Myocyte (in vitro differentiated cells): ENCODE results near the gene SRMS. TPM values are rescaled to one million over a fixed set of nuclear protein-coding genes. Genes with fewer than 3 reads are reported as not detected.
"Not testable (repeated sequence)": the region's sequence is repeated elsewhere in the genome, so short reads cannot be mapped to it uniquely, and the experiment has no call there.

ENCODE experiments used
- DNase-seq: peaks from one replicate; pipeline ENCODE4 v3.0.0-alpha.2; 2012; ENCODE audit warnings: low read depth
- total RNA-seq: library from RNA; depleted of rRNA; stranded (reverse); fragments of >200 nt; gene quantifications from 2 replicates; pipeline ENCODE4 v1.2.3, GENCODE V29; 2014

SRMS gene
- total RNA-seq, 1 donor from 2014 or later: not detected

DNA sequence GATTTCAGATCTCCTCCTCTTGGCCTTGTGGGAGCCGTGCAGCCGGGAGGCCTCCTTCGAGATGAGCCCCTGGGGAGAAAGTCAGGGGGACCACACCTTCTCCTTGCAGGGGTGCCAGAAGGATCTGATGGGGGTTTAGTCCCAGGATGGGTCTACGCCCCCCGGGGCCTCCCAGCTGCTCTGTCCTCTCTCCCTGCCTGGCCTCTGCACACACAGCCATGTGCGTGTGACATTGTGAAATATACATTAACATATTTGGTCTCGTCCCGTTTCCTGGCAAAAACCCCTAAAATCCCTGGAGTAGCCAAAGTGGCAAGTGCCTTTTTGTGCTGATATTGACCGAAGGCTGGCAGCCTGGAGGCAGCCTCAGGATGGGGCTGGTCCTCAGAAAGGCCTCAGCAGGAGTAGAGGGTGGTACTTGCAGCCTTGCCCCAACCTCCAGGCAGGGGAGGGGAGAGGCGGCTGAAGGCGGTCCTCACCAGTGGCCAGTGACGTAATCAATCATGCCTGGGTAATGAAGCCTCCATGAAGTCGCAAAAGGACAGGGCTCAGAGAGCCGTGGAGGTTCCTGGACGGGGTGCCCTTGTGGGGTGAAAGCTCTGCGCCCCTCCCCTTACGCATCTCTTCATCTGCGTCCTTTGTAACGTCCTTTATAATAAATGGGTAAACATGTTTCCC lies 31.6 kb upstream of the SRMS start:
- no peak for DNase-seq

DNA sequence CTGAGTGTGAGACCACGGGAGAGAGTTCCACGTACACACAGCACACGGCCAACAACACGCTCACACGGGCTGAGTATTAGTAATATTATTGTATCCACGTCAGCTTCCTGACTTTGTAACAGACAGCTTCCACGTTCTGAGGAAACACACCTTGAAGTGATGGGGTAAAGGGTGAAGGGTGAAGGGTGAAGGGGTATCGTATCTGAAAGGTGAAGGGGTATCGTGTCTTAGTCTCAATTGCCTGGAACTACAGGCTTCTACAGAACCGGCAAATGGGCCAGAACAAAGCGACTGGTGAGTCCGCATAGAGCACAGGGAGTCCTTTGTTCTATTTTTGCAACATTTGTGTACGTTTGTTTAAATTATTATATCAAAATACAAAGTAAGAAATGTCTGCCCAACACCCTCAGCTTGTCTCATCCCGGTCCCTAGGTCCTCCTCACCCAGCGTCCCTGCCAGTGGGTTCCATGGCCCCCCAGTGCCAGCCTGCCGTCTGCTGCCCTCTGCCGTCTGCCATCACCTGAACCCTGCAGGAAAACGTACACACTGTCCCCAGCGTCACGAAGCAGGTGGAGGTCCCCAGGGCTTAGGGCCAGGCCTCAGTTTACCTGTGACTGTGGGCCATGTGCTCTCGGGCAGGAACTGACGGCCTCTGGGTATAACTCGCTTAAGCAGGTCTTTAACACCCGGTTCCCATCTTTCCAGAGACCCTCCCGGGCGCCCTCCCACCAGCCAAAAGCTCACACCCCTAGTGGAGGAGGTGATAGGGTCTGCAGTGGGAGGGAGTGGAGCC lies 30.9 kb upstream of the SRMS start:
- no peak for DNase-seq

DNA sequence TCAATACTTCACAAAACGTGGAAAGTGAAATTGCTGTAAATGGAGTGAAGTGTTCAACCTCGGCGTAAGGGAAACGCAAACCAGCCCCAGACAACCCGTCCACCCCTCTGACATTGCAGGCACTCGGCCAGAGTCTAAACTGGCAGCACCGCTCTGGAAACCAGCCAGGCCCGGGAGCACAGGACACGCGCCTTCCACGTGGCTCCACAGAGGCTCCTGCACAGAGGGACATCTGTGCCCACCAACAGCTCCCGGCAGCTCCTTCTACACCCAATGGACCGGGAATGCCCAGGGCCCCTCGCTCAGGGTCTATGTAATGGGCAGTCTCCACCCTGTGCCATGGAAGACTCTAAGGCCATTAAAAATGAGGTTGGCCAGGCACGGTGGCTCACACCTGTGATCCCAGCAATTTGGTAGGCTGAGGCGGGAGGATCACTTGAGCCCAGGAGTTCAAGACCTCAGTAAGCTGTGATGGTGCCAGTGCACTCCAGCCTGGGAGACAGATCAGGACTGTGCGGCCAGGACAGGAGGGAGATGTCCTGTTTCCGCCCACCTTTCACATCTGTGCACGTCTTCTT lies 29.9 kb upstream of the SRMS start:
- DNase-seq: no peak

DNA sequence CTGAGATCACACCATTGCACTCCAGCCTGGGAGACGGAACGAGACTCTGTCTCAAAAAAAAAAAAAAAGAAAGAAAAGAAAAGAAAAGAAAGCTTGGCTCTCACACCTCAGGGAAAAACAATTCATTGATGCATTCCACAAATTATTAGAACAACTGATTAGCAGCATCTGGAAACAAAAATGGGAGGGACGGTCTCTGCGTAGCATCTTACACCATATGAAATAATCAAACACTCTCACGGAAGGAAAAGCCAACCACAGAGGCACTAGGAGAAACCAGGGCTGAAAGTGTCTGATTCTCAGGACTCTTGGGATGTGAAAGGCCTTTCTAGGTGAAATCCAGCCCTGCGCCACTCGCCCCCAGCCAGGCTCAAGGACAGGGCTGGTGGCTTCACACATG lies 28.8 kb upstream of the SRMS start:
- no peak for DNase-seq

DNA sequence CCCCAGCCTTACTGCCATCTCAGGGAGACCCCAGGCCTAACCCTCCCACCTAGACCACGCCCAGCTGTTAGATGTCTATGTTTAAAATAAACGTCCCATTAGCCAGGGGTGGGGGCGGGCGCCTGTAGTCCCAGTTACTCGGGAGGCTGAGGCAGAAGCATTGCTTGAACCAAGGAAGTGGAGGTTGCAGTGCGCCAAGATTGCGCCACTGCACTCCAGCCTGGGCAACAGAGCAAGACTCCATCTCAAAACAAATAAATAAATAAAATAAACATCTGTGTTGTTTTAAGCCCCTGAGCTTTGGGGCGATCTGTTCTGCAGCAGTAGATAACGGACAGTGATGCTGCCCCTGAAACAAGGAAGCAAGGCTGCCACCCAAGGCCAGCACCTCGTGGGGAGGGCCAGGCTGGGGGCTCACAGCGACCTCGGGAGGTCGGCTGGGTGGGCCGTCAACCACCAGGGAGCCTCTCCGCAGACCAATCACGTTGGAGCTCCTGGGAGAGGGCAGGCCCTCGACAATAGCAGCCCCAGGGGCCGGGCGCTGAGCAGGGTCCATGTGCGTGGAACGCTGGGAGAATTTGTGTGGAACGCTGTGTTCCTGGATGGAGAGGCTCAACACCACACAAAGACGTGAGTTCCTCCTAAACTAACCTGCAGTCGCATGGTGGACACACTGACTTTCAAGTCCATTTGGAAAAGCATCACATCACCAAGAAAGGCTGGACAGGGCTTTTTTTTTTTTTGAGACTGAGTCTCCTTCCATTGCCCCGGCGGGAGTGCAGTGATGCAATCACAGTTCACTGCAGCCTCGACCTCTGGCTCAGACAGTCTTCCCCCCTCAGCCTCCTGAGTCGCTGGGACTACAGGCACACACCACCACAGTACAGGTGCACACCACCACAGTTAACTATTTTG lies 27.5 kb upstream of the SRMS start:
- no peak for DNase-seq

DNA sequence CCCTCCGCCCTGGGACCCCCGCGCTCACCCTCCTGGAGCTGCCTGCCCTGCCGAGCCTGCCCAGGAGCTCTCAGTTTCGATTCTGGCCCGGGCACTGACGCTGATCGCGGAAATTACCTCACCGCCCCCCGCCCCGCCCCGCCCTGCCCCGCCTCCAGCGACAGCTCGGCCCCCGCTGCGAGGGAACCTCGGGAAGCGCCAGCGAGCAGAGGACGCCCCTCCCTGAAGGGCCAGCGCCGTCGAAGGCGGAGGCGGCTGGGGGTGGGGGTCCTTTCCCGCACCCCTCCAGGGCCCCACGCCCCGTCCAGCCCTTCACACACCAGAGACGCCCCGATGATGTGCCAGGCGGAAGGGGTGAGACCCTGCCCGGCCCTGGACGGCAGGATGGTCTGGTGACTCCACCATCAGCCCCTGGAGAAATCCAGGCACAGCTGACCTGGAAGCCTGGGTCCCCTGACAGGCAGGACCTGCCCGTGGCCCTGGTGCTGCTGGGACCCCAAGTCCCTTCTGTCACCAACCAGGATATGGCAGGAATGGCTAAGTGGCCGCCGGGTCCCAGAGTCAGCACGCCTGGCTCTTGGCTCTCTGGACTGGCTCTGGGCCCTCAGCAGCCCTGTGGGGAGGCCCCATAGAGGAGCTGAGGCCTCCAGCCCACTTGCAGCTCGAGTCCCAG lies 26.7 kb upstream of the SRMS start, which contains the start of gene HELZ2:
Gene HELZ2, minus strand, starts transcription at position 84 of the 673 bp plus-strand sequence. CDS start 1,854 bp downstream, outside the sequence.
- peak; percentile 61 for DNase-seq

DNA sequence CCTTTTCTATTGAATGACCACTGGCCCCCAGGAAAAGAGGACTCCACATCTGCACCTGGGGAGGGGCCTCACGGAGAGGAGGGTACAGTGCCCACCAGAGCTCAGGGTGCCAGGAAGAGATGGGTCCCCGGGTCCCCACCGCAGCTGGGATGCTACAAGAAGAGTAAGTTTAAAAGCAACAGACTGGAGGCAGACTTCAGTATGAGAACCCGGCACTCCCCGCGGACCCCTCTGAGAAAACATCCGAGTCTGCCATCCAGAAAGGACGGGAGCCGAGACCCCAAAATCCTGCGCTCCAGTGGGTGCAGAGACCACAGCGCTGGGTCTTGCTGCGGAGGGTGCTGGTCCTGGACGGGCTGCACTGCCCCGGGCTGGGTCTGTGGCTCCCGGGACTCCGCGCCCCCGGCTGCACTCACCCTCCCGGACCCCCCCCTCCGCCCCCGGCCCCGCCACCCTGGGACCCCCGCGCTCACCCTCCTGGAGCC lies 26.1 kb upstream of the SRMS start:
- DNase-seq: no peak

DNA sequence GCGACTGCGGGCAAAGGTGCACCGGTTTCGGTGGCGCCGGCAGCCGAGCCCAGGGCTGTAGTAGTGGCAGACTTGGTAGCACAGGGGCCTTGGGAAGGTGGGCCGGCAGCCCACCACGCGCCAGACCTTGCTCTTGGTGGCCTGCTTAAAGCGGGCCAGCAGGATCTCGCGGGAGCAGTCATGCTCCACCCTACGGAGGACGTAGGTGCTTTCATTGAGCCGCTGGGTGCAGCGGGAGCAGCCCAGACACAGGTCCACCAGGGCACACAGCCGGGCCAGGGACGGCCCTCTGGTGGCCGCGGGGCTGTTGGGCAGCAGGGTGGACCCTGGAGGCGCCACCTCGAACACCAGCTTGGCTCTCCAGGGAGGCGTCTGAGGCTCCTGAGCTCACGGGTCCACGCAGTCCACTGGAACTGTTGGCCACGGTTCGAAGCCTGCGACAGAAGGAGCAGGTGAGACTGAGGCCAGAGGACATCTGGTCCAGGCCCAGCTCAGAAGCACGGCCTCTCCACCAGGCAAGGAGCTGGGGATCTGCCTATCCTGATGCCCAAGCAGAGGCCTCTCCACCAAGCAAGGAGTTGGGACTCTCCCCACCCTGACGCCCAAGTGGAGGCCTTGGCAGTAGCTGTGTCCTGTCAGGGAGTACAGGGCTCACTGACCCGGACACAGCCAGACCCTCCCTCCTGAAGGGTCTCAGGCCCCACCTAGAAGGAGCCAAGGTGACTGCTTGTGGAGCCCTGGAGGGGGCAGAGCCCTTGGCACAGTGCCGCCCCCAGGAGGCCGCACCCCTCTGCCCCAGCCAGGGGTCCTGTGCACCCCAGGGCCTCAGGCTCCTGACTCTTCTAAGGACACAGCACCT lies 25.5 kb upstream of the SRMS start:
- no peak for DNase-seq

DNA sequence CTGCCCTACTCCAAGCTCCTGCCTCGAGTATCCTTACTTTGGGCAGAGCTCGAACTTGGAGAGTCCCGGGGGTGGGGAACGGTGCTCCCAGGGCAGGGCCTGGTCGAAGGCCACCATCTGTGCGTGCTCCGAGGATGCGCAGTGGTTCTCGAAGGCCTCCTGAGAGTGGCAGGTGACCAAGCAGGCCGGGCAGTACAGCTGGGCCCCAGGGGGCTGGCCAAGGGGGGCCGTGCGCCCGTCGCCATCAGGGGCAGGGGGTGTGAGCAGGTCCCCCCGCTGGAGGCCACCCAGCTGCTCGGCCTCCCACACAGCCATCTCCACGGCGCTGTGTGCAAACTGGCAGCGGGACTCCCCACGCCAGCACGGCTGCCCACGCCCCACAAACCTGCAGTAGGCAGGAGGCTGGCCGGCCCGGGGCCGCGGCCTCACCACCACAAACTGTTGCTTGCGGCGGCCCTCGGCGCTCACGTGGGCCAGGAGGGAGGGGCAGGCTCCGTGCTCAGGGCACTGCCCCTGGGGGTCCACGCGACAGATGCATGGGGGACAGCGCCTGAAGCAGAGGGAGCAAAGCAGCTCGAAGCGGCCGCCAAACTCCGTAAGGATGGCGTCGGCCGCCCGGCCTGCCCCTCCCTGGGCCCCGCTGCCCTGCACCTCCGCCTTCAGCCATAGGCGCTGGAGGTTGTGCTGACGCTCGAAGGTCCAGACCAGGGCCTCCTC lies 24.7 kb upstream of the SRMS start:
- no peak for DNase-seq

DNA sequence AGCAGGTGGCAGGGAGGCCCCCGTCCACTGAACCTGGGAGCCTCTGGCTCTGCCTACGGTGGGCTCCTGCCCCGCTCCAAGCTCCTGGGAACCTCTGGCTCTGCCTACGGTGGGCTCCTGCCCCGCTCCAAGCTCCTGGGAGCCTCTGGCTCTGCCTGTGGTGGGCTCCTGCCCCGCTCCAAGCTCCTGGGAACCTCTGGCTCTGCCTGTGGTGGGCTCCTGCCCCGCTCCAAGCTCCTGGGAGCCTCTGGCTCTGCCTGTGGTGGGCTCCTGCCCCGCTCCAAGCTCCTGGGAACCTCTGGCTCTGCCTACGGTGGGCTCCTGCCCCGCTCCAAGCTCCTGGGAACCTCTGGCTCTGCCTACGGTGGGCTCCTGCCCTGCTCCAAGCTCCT lies 23.5 kb upstream of the SRMS start:
- DNase-seq: not testable (repeated sequence)

DNA sequence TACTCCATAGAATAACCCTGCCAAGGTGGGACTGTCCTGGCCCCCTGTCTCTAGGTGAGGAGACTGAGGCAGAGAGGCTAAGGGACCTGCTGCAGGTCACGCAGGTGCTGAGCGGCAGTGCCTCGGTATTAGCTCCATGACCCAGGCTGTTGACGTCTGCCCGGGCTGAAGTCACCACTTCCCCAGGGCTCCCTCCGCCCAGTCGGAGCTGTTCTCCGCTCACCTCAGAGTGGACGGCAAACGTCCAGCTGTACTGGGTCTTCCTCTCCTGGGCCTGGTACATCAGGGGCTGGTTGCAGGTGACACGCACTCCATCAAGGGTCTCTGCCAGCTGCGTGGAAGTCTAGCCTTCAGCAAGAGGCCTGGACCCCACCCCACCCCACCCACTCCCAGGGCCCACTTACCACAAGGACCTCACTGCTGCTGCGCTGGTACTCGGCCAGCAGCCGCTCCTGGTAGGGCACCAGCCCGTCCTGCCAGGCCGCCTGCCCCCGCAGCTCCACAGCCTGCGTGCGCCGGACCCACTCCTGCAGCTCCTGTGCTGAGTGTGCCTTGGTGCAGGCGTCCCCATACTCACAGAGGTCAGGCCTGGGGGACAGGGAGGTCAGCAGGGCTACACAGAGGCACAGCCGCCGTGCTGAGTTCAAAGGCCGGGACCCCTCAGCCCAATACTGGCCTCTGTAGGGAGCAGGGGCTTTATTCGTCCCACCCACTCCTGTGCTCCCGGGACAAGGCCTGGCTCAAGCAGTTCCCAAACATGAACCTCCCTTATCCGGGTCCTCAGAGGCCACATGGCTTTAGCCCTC lies 22.9 kb upstream of the SRMS start:
- DNase-seq: no peak

DNA sequence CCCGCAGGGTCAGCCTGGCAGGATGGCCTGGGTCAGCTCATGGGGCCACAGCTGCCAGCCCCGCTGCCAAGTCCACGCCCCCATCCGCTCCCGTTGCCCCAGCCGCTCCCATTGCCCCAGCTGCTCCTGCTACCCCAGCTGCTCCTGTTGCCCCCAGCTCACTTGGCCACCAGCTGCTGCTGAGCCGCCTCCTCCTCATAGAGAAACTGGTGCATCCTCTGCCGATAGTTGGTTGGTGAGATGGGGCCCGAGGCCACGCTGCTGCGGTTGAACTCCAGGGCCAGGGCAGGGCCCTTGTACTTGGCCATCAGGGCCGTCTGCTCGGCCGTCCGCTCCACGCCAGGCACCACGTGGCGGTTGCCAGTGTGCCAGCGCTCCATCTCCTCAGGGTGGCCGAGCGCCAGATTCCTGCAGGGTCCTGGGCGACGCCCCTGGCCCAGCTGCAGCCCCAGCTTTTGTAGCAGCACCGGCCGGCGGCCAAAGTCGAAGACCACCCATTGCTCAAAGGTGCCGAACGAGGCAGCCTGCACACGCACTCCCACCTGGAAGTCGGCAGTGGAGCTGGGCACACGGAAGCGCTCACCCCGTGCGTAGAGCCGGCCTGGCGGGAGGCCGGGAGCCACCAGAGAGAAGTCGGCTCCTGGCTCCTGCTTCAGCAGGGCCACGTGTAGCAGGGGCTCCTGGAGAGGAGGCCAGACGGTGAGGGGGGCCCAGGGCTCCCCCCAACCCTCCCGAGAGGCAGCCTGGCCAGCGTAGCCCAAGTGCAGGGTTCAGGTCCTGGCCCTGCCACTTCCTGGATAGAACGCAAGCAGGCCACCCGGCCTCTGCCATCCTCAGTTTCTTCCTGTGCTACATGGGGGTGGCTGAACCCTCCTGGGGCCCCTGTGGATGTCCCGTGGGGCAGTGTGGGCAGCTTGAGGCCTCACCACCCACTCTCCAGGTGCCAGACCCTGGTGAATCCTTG lies 21.7 kb upstream of the SRMS start:
- DNase-seq: no peak

DNA sequence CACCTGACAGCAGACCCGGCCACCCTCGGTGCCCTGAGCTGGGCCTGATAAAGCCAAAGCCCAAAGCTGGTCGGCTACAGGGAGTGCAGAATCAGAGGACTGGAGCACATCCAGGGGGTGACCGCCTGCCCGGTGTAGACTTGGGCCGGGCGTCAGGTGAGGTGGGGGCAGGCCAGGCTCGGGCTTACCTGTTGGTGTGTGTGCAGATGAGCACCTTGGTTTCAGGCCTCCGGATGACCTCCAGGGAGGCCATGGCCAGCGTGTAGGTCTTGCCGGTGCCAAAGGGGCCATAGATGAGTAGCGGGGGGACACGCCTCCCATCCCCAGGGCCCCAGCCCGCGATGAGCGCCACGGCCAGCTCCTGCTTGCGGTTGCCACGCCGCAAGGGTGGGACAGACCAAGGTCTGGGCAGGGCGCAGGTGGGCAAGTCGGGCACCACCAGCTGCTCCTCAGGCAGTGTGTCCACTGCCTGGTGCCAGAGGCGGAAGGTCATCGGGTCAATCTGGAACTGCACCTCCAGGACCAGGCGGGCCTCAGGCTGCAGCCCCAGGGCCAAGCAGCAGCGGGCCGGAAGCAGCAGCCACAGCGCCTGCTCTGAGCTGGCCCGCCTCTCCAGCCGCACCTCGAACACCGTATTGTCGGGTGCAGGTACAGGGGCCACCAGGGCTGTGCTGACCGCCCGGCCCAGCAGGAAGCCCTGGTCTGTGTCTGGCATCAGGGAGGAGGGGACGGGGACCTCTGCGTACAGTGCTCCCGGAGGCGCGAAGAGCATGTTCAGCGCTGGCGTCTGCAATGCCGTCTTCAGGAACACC lies 20.8 kb upstream of the SRMS start:
- DNase-seq: no peak

DNA sequence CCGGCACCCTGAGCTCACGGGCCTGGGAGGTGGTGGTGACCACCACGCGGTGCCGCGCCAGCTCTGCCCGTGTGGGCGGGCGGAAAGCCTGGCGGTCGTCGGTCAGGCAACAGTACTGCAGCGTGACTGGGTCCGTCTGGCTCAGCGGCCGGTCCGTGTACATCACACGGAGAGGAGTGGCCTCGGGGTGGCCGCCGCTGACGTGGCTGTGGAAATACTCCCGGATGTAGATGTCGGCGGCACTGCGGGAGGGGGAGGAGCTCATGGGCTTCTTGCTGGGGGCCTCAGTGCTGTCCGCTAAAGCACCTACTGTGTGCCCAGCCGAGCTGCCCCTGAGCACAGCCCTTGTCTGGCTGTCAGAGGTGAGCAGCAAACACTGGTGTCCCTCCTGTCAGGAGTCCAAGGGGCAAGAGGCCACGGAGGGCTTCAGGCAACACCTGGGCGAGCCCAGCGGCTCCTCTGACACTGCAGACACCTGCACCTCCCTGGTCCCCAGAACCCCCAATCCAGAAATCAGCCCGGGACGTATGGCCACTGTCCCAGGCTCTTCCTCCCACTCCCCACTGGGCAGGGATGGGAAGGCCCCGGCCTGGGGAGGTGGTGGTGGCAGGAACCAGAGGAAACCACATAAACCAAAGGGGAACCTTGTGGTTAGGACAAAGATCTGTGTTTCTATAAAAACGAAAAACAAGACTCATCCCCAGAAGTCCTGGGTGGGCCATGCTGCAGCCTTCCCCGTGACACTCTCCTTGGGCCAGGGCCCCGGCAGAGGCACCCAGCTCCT lies 20.0 kb upstream of the SRMS start:
- DNase-seq: no peak

DNA sequence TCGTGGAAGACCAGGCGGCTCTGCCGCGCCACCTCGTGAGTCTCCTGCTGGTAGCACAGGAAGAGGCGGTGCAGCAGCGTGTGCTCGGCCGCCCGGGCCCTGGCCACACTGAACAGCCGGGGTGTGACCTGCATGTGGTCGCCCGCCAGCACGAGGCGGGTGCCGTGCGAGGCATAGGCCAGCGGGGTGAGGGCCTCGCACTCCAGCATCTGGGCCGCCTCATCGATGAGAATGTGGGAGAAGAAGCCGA lies 19.5 kb upstream of the SRMS start:
- no peak for DNase-seq
